Stimulated activated naive CD8-positive, alpha-beta T cell treated with anti-CD3 and anti-CD28 coated beads, Interleukin-15, Interleukin-2, amounts not matched to agents 100 U/mL and 50 U/mL, for 24 hours (primary cell): ENCODE data around the gene NACC2.

ENCODE experiments used
- ATAC-seq: fragments of 150-1000 bp; cut with Tn5 transposase; one replicate; pipeline ENCODE4 v1.10.0; 2021
- DNase-seq: peaks from one replicate; pipeline ENCODE4 v3.0.0; 2021

NACC2 gene

DNA sequence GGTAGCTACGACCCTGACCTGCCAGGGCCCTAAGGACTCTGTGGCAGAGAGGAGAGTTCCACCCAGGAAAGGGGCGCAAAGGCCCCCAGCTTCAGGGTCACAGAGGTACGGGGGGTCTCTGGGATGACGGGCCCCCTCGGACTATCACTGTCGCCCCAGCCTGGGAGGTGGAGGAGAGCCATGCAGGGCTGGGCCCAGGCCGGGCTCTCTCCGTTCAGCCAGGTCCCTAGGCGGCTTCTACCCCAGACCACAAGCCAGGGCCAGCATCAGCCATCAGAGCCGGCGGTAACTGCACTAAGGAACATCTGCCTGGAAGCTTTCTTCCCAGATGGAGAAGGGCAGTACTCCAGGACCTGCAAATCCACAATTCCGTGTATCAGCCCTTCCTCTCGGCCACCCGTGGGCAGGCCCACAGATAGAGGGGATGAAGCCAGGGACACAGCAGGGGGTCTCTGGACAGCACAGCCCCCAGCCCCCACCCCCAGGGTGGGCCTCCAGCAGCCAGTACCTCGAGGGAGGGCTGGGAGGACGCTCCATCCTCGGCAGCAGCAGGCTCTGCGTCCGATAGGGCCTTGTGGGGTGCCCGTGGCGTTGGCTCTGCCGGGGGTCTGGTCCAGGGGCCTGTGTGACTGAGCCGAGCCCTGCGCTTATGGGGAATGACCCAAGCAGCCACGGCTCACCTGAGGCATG lies 38.4 kb downstream of the NACC2 start:
- ATAC-seq: no peak
- DNase-seq: no peak

GRCh38 chr9:136055715-136056545 lies 39.2 kb downstream of the NACC2 start:
- peak; percentile 34 for DNase-seq
- ATAC-seq: no peak

DNA sequence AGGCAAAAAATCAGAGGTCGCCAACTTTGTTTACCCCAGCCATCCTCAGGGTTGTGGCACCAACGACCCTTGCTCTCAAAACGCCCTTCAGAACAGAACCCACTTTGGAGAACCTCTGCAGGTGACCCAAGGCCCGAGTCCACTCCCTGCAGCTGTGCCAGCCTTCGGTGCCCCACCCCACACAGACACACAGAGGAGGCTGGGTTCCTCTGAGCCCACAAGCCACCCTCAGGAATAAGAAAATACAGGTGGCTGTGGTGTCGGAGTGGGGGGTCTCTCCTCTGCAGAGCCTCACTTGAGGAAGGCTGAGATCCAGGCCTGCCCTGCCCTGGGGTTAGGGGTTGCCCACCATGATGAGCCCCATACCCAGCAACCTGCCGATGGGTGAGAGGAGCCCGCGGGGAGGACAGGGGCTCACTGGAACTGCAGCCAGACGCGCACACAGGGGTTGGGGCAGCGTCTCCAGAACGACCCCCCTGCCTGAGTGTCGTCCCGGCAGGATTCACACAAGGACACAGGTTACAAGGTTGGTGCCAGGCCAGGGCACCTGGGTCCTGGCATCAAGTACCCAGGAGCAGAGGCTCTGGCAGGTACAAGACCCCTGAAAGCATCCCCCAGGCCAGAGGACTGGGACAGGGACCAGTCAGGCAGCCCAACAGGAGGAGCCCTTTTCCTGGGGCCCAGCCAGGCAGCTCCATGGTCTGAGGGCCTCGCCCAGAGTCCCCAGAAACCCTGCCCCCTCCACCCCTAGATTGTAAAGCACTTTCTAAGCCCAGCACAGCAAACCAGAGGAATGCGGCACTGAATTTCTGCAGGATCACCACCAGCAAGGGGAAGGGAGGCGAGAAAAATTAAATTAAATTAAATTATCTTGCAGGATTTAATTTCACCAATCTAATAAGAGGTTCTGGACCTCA lies 40.0 kb downstream of the NACC2 start:
- ATAC-seq (no peak), DNase-seq (no peak)

DNA sequence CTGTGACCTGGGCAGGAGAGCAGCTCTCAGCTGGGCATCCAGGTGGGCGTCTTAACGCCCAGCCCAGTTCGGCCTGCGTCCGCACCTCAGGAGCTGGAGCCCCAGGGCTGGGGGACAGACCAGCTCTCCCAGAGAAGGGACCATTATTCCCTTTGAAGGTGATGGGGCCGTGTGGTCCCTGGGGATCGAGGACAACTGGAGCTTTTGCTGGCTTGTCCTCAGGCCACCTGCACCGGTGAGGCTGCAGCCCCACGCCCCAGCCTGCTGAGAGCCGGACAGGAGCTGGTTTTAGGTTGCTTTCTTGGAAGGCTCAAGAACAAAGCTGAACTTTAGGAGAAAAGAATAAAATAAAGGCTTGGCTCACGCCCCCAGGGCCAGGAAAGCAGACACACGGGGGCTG lies 40.9 kb downstream of the NACC2 start:
- no peak for ATAC-seq
- DNase-seq: no peak

DNA sequence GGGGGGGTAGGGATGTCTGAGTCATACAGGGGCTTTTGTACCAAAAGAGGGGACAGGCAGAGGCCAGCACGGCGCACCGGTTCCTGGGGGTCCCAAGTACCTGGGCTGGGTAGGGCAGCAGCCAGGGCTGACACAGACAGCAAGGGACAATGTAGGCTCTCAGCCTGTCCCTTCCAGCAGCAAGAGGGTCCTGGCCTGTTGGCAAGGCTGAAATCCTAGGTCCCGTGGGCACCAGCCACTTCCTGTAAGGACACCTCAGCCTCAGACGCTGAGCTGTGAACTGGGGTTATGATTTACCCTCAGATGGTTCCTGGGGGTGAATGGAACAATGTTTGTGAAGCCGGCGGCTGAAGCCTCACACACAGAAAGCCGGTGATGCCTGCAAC lies 41.3 kb downstream of the NACC2 start:
- ATAC-seq (no peak), DNase-seq (no peak)

DNA sequence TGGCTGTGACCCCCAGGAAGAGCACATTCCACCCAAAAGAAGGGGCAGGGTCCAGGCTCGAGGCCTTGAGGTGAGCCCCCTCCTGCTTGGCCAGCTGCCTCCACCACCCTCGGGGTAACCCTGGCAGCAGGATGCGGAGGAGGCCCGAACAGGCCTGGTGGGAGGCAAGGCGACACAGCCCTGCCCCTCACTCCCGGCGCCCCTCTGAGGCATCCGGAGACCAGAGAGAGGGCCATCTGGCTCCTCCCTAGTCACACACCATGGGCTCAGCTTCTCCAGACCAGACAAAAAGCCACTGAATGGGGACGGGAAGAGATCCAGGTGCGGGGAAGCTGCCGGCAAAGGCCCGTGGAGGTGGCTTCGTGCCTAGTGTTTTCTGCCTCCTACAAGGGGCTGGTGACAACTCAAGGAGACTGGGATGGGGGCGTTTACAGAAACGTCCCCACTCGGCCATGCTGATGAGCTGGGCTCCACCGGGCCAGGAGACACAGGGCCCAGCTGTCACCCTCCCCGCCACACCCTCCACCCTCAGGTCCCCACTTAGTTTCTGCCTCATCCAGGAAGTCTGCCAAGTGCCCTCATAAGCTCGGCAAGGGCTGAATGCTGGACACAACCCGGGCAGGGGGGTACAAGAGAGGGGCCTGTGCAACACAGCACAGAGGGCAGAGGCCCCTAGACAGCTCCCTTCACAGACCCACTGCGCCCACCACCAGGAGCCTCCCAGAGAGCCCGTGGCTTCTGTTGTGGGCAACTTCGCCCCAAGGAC lies 41.9 kb downstream of the NACC2 start:
- DNase-seq (no peak), ATAC-seq (no peak)

DNA sequence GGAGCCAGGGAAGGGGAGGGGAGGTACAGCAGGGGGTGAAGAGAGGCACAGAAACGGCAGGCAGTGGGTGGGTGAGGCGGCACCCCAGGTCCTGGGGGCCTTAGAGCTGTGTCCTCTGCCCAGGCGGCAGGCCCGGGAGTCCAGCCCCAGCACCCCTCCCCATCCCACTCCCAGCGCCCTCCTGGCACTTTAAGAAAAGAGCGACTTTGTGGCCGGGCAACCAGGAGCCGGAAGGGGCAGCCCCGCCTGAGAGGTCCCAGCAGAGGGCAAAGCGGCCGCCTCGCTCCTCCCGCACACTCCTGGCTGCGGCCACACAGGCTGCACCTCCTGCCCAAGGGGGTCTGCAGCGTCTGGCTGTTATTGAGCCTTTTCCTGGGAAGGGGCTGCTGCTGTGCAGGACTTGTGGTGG lies 42.6 kb downstream of the NACC2 start:
- DNase-seq (no peak), ATAC-seq (no peak)

DNA sequence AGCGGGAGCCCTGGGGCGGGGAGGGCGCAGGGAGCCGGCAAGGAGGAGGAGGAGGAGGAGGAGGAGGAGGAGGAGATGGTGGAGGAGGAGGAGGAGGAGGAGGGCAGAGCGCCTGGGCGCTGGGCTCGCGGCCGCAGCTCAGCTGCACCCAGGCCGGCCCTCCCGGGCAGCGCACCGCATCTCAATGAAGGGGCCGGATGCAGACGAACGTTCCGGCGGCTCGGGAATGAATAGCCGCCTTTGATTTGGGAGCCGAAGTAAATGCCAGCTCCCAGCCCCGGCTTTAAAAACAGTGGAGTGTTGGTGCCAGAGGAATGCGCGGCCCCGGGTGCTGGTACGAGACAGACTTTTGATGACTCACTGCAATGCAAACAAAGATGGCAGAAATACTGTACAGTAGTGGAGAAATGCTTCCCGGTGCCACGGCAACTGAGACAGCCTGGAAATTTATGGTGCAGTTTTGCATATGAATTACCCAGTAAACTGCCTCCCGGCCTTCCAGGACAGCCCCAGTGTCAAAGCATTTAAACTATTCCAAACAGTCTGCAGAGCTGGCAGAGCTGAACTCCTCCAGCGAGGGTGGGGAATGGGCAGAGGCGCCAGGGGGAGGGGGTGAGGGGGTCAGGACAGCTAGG lies 43.1 kb downstream of the NACC2 start:
- peak; percentile 28 for DNase-seq
- ATAC-seq: peak; percentile 42

GRCh38 chr9:136051453-136051836 lies 43.6 kb downstream of the NACC2 start:
- ATAC-seq: no peak

DNA sequence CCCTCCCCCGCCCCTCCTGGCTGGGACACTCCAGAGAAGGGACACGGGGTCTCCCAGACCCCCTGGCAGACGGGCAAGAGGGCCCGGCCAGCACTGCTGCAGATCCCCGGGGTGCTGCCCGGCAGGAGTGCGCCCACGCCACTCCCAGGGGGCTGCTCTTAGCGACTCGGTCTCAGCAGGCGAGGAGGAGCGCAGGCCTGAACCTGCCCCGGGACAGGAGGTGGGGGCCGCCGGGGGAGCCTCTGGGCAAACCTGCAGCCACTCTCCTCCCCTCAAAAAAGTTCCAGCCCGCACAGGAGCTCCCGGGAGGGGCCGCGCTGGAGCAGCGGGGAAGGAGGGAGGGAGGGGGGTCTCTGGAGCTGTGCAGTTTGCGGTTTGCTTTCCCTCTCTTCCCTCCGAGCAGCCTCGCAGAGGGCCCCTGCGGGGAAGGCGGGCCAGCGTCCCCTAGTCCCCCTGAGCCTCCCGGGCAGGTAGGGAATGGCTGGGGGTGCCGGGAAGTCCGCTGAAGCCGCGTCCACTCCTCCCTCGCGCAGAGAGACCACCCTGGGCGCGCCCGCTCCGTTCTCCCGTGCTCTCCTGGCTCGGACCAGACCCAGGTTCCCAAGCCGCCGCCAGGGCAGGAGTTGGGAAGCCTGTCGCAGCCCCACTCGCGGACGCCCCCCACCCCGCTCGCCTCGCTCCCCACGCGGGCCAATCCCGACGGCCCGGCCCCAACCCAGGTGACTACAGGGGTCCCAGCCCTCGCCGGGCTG lies 44.2 kb downstream of the NACC2 start:
- ATAC-seq (no peak), DNase-seq (no peak)

More at GRCh38 chr9:136051453-136051836, 43.6 kb downstream of the NACC2 start:
- no peak for DNase-seq

DNA sequence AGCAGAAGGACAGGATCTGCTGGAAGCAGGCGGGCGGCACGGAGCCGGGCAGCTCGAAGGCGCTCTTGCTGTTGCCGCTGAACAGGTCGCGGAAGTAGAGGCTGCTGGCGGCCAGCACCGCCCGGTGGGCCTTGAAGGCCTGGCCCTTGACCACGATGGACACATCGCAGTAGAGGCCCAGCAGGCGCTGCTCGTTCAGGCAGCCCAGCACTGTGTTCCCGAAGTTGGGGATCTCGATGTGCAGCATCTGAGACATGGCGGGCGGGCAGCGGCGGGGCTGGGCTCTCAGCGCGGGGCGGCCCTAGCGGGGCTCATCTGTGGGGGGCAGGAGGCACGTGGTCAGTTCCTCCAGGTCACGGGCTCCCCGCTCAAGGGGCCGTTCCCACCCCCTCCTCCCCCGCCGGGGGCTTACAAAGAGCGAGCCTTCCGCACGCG lies 44.8 kb downstream of the NACC2 start:
- no peak for DNase-seq
- ATAC-seq: no peak

DNA sequence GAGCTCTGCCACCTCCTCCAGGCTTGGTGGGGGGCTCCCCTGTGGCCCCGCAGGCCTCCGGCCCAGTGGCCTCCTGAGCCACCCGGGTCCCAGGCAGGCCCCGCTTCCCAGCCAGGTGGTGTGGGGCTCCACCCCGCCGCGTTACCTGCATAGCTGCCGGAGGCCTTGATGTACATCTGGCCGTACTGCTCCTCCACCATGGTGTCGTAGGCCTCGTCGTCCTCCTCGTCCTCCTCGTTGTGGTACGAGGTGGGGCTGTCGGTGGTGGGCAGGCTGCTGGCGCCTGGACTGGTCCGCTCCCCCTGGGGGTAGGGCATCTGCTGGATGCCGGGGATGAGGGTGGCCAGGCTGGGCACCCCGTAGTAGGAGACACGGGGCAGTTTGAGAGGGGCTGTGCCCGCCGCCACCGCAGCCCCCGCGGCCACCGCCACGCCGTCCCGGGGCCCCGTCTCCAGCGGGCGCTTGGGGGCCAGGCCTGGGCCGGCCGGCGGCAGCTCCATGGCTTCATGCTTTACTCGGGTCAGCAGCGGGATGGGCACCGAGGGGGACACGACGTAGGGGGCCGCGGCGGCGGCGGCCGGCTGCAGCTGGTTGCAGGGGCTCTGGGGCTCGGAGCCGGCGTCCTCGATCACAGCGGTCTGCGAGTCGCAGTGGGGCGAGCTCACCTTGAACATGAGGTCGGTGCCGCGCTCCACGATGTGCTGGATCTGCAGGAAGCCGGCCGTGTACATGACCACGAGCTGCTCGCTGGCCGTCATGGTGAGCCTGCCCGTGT lies 45.4 kb downstream of the NACC2 start:
- DNase-seq: no peak
- no peak for ATAC-seq

DNA sequence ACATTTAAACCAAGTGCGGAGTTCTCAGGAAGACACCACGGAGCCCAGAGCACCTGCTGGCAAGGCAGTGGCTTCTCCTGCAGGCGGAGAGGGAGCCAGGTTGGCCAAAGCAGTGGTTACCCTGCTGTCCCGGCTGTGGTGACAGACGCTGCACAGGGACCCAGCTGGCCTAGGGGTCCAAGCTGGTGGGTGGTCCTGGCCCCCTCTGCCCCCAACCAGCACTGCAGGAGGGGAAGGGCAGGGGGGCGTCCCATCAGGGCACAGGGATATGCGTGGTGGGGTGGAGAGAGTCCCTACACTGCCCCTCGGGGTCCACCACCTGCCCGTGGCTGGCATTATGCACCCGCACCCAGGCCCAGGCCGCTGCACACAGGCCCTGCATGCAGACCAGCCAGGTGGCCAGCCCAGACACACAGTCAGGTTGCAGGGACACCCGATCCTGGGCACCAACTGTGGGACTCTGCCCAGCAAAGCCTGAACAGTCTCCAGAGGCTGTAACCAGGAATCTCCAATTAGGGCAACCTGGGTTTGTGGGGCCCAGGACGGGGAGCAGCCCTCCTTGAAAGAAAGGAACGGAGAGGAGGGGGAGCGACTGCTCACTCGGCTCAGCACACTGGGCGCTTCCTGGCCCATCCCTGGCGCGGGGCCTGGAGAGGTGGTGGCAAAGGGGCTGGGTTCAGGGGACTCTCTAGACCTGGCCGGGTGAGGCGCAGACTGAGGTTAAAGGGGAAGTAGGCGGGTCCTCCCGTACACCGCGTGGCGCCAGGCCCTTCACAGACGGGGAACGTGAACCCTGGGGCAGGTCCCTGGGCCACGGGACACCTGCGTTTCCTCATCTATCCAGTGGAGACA lies 46.3 kb downstream of the NACC2 start:
- no peak for ATAC-seq

GRCh38 chr9:136047775-136048559 lies 47.1 kb downstream of the NACC2 start:
- ATAC-seq (no peak), DNase-seq (no peak)

More for the DNA sequence above, 46.3 kb downstream of the NACC2 start:
- no peak for DNase-seq

DNA sequence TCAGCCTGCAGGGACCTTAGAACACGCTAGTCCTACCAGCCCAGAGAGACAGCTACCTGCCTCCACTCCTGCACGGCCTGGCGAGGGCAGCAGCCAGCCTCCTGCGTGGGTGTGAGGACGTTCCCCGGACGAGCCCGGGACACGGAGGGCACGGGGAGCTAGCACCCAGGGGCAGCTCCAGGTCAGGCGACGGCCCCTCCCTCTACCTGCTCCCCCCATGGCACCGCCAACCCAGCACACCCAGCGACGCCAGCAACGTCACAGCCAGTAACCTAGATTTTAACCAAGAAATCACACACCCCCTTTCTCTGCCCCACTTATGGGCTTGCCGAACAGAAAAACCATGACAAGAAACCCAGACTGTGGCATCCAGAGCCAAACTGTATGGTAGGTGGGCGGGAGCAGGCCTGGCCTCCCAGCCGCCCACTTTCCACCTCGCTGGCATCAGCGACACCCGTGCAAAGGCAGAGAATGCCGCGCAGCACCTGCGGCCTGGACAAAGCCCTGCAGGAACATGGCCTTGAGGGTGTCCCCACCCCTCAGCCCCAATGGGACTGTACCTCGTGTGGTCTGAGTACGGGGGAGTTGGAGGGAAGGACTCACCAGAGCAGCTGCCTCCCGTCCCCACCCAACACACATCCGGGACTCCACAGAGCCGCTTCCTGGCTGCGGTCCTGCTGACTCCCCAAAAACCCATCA lies 47.9 kb downstream of the NACC2 start:
- no peak for ATAC-seq

DNA sequence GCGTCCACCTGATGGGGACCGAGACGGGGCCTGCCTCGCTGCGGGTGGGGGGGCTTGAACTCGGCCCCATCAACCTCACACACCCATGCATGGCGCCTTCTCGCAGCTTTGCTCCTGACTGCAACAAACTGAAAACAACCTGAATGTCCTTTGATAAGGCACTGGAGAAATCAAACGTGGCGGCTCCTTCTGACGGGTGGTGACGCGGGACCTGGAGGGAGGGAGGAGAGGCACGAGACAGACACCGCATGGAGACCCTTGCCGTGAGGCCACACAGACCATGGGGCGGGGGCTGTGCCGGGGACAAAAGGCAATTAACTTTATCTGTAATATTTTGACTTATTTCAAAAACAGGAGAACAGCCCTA lies 48.6 kb downstream of the NACC2 start:
- no peak for DNase-seq
- no peak for ATAC-seq

More for the DNA sequence above, 47.9 kb downstream of the NACC2 start:
- DNase-seq: no peak
